Astrocyte (in vitro differentiated cells and primary cell): ENCODE data around the gene PYDC1.

Experiments
- CTCF ChIP-seq: IDR thresholded peaks from 2 replicates; pipeline ENCODE4 v1.5.1; 2011; ENCODE audit warnings: low read depth, mild to moderate bottlenecking, inconsistent platforms, low read length, moderate library complexity; ENCODE audit not compliant: insufficient read depth
- EZH2 ChIP-seq: IDR thresholded peaks from 2 replicates; pipeline ENCODE4 v1.6.1; 2012; ENCODE audit warnings: mild to moderate bottlenecking, low read length, inconsistent platforms; ENCODE audit not compliant: insufficient read depth

GRCh38 chr16:31199430-31200041, 17.4 kb downstream of the PYDC1 start:
- TF ChIP-seq CTCF = no peak
- TF ChIP-seq EZH2 = no peak
